ENCODE measurements around the gene B3GAT1. TPM values are rescaled to one million over a fixed set of nuclear protein-coding genes. Genes with fewer than 3 reads are reported as not detected.

Gene B3GAT1
- polyA plus RNA-seq, 4 donors = 0.54 to 1.4 (median 0.57) TPM; not detected in 1

- Histone ChIP-seq H3K36me3 (ENCODE audit: control insufficient read depth in 3 of 3, insufficient read depth in 2 of 3, low read depth in 1 of 3, low read length in 3 of 3) (no peaks in the 10 kb centered on the region), H3K27me3 (ENCODE audit: control insufficient read depth in 3 of 3, insufficient read depth in 3 of 3, low read length in 3 of 3) (no peaks in the 10 kb centered on the region), H3K4me1 (ENCODE audit: control insufficient read depth in 3 of 3, insufficient read depth in 2 of 3, low read depth in 1 of 3, low read length in 2 of 3) (no peaks in the 10 kb centered on the region), H3K4me3 (ENCODE audit: low read depth in 1 of 3, low read length in 3 of 3) (no peak overlapping the region), H3K9me3 (ENCODE audit: control insufficient read depth in 2 of 2, insufficient read depth in 1 of 2, low read depth in 1 of 2, low read length in 1 of 2) (peaks cover 0 to 10% of the 10 kb centered on the region in 2 donors), H3K27ac (ENCODE audit: low read depth in 1 of 3, low read length in 2 of 3) (no peak overlapping the region)
- FAIRE-seq (no peak), DNase-seq (no peak)
- 36 to 70% (median 55%) methylated on average over 4 of the region's 4 CpGs for WGBS, 3 donors
Measured at GRCh38 chr11:134380785-134381184, 31.3 kb downstream of the B3GAT1 start.

GRCh38 chr11:134380229-134380628, 31.8 kb downstream of the B3GAT1 start:
- no peak for FAIRE-seq
- H3K36me3 ChIP-seq (ENCODE audit: control insufficient read depth in 3 of 3, insufficient read depth in 2 of 3, low read depth in 1 of 3, low read length in 3 of 3) = no peaks in the 10 kb centered on the region
- no peaks in the 10 kb centered on the region for H3K27me3 ChIP-seq (ENCODE audit: control insufficient read depth in 3 of 3, insufficient read depth in 3 of 3, low read length in 3 of 3)
- DNase-seq = no peak
- H3K27ac ChIP-seq (ENCODE audit: low read depth in 1 of 3, low read length in 2 of 3) = no peak overlapping the region
- H3K9me3 ChIP-seq (ENCODE audit: control insufficient read depth in 2 of 2, insufficient read depth in 1 of 2, low read depth in 1 of 2, low read length in 1 of 2) = peaks cover 0 to 10% of the 10 kb centered on the region in 2 donors
- no peaks in the 10 kb centered on the region for H3K4me1 ChIP-seq (ENCODE audit: control insufficient read depth in 3 of 3, insufficient read depth in 2 of 3, low read depth in 1 of 3, low read length in 2 of 3)
- 70 to 81% (median 78%) methylated on average over 12 of the region's 12 CpGs for WGBS, 3 donors
- H3K4me3 ChIP-seq (ENCODE audit: low read depth in 1 of 3, low read length in 3 of 3) = no peak overlapping the region

- Histone ChIP-seq H3K4me1 (ENCODE audit: control insufficient read depth in 3 of 3, insufficient read depth in 2 of 3, low read depth in 1 of 3, low read length in 2 of 3) (no peaks in the 10 kb centered on the region), H3K36me3 (ENCODE audit: control insufficient read depth in 3 of 3, insufficient read depth in 2 of 3, low read depth in 1 of 3, low read length in 3 of 3) (no peaks in the 10 kb centered on the region), H3K9me3 (ENCODE audit: control insufficient read depth in 2 of 2, insufficient read depth in 1 of 2, low read depth in 1 of 2, low read length in 1 of 2) (peaks cover 0 to 10% of the 10 kb centered on the region in 2 donors), H3K27me3 (ENCODE audit: control insufficient read depth in 3 of 3, insufficient read depth in 3 of 3, low read length in 3 of 3) (no peaks in the 10 kb centered on the region), H3K27ac (ENCODE audit: low read depth in 1 of 3, low read length in 2 of 3) (no peak overlapping the region), H3K4me3 (ENCODE audit: low read depth in 1 of 3, low read length in 3 of 3) (no peak overlapping the region)
- DNase-seq (no peak), FAIRE-seq (no peak)
- WGBS, 3 donors = 81 to 100% (median 95%) methylated on average over 2 of the region's 2 CpGs
Measured at GRCh38 chr11:134379241-134379640, 32.8 kb downstream of the B3GAT1 start.

GRCh38 chr11:134377876-134378275, 34.2 kb downstream of the B3GAT1 start:
- WGBS, 3 donors = 85 to 90% (median 89%) methylated on average over 14 of the region's 14 CpGs
- no peaks in the 10 kb centered on the region for H3K36me3 ChIP-seq (ENCODE audit: control insufficient read depth in 3 of 3, insufficient read depth in 2 of 3, low read depth in 1 of 3, low read length in 3 of 3)
- H3K4me3 ChIP-seq (ENCODE audit: low read depth in 1 of 3, low read length in 3 of 3) = no peak overlapping the region
- H3K27ac ChIP-seq (ENCODE audit: low read depth in 1 of 3, low read length in 2 of 3) = no peak overlapping the region
- H3K27me3 ChIP-seq (ENCODE audit: control insufficient read depth in 3 of 3, insufficient read depth in 3 of 3, low read length in 3 of 3) = no peaks in the 10 kb centered on the region
- H3K9me3 ChIP-seq (ENCODE audit: control insufficient read depth in 2 of 2, insufficient read depth in 1 of 2, low read depth in 1 of 2, low read length in 1 of 2) = peaks cover 0 to 10% of the 10 kb centered on the region in 2 donors
- no peaks in the 10 kb centered on the region for H3K4me1 ChIP-seq (ENCODE audit: control insufficient read depth in 3 of 3, insufficient read depth in 2 of 3, low read depth in 1 of 3, low read length in 2 of 3)
- FAIRE-seq = no peak
- no peak for DNase-seq

GRCh38 chr11:134376150-134376921, 35.7 kb downstream of the B3GAT1 start:
- H3K27me3 ChIP-seq (ENCODE audit: control insufficient read depth in 3 of 3, insufficient read depth in 3 of 3, low read length in 3 of 3) = no peaks in the 10 kb centered on the region
- H3K4me1 ChIP-seq (ENCODE audit: control insufficient read depth in 3 of 3, insufficient read depth in 2 of 3, low read depth in 1 of 3, low read length in 2 of 3) = no peaks in the 10 kb centered on the region
- H3K27ac ChIP-seq (ENCODE audit: low read depth in 1 of 3, low read length in 2 of 3) = no peak overlapping the region
- FAIRE-seq = no peak
- no peak overlapping the region for H3K4me3 ChIP-seq (ENCODE audit: low read depth in 1 of 3, low read length in 3 of 3)
- WGBS, 3 donors = 77 to 82% (median 80%) methylated on average over 15 to 18 of the region's 18 CpGs
- no peak for DNase-seq
- peaks cover 0 to 10% of the 10 kb centered on the region in 2 donors for H3K9me3 ChIP-seq (ENCODE audit: control insufficient read depth in 2 of 2, insufficient read depth in 1 of 2, low read depth in 1 of 2, low read length in 1 of 2)
- H3K36me3 ChIP-seq (ENCODE audit: control insufficient read depth in 3 of 3, insufficient read depth in 2 of 3, low read depth in 1 of 3, low read length in 3 of 3) = no peaks in the 10 kb centered on the region

GRCh38 chr11:134374891-134375550, 37.0 kb downstream of the B3GAT1 start:
- Histone ChIP-seq H3K9me3 (ENCODE audit: control insufficient read depth in 2 of 2, insufficient read depth in 1 of 2, low read depth in 1 of 2, low read length in 1 of 2) (peaks cover 0 to 10% of the 10 kb centered on the region in 2 donors), H3K27ac (ENCODE audit: low read depth in 1 of 3, low read length in 2 of 3) (no peak overlapping the region), H3K36me3 (ENCODE audit: control insufficient read depth in 3 of 3, insufficient read depth in 2 of 3, low read depth in 1 of 3, low read length in 3 of 3) (peaks cover 0 to 2% (median 0%) of the 10 kb centered on the region in 3 donors), H3K4me3 (ENCODE audit: low read depth in 1 of 3, low read length in 3 of 3) (no peak overlapping the region), H3K4me1 (ENCODE audit: control insufficient read depth in 3 of 3, insufficient read depth in 2 of 3, low read depth in 1 of 3, low read length in 2 of 3) (no peaks in the 10 kb centered on the region), H3K27me3 (ENCODE audit: control insufficient read depth in 3 of 3, insufficient read depth in 3 of 3, low read length in 3 of 3) (no peaks in the 10 kb centered on the region)
- no peak for FAIRE-seq
- no peak for DNase-seq
- 83 to 89% (median 89%) methylated on average over 16 of the region's 16 CpGs for WGBS, 3 donors

GRCh38 chr11:134374171-134374570, 37.9 kb downstream of the B3GAT1 start:
- no peak overlapping the region for H3K27ac ChIP-seq (ENCODE audit: low read depth in 1 of 3, low read length in 2 of 3)
- peaks cover 0 to 2% (median 0%) of the 10 kb centered on the region in 3 donors for H3K36me3 ChIP-seq (ENCODE audit: control insufficient read depth in 3 of 3, insufficient read depth in 2 of 3, low read depth in 1 of 3, low read length in 3 of 3)
- H3K9me3 ChIP-seq (ENCODE audit: control insufficient read depth in 2 of 2, insufficient read depth in 1 of 2, low read depth in 1 of 2, low read length in 1 of 2) = peaks cover 0 to 6% of the 10 kb centered on the region in 2 donors
- FAIRE-seq = no peak
- no peaks in the 10 kb centered on the region for H3K27me3 ChIP-seq (ENCODE audit: control insufficient read depth in 3 of 3, insufficient read depth in 3 of 3, low read length in 3 of 3)
- no peaks in the 10 kb centered on the region for H3K4me1 ChIP-seq (ENCODE audit: control insufficient read depth in 3 of 3, insufficient read depth in 2 of 3, low read depth in 1 of 3, low read length in 2 of 3)
- no peak overlapping the region for H3K4me3 ChIP-seq (ENCODE audit: low read depth in 1 of 3, low read length in 3 of 3)
- no peak for DNase-seq
- WGBS, 3 donors = 80 to 86% (median 83%) methylated on average over 9 of the region's 9 CpGs

GRCh38 chr11:134373591-134374052, 38.4 kb downstream of the B3GAT1 start:
- no peaks in the 10 kb centered on the region for H3K4me1 ChIP-seq (ENCODE audit: control insufficient read depth in 3 of 3, insufficient read depth in 2 of 3, low read depth in 1 of 3, low read length in 2 of 3)
- no peak for DNase-seq
- no peak for FAIRE-seq
- no peak overlapping the region for H3K4me3 ChIP-seq (ENCODE audit: low read depth in 1 of 3, low read length in 3 of 3)
- H3K27me3 ChIP-seq (ENCODE audit: control insufficient read depth in 3 of 3, insufficient read depth in 3 of 3, low read length in 3 of 3) = no peaks in the 10 kb centered on the region
- WGBS, 3 donors = 87 to 89% (median 87%) methylated on average over 14 of the region's 14 CpGs
- H3K9me3 ChIP-seq (ENCODE audit: control insufficient read depth in 2 of 2, insufficient read depth in 1 of 2, low read depth in 1 of 2, low read length in 1 of 2) = peaks cover 0 to 5% of the 10 kb centered on the region in 2 donors
- no peak overlapping the region for H3K27ac ChIP-seq (ENCODE audit: low read depth in 1 of 3, low read length in 2 of 3)
- peaks cover 0 to 2% (median 0%) of the 10 kb centered on the region in 3 donors for H3K36me3 ChIP-seq (ENCODE audit: control insufficient read depth in 3 of 3, insufficient read depth in 2 of 3, low read depth in 1 of 3, low read length in 3 of 3)
